Right ventricle myocardium inferior (tissue), 1 donor: ENCODE data around the gene PLVAP. TPM values are rescaled to one million over a fixed set of nuclear protein-coding genes. Genes with fewer than 3 reads are reported as not detected.

Experiments used
- ATAC-seq: fragments of 200-7000 bp; cut with Tn5 transposase; one replicate; pipeline ENCODE4 v1.9.1; 2020; ENCODE audit warnings: mild to moderate bottlenecking, moderate library complexity
- DNase-seq: peaks from one replicate; pipeline ENCODE4 v3.0.0; 2021; ENCODE audit errors: missing footprints
- intact Hi-C: fragments of 100-400 bp; cut with DNase I; formaldehyde crosslinking; loops from one replicate; pipeline ENCODE4 v1.11.0; 2022
- total RNA-seq: library from RNA; stranded (reverse); fragmentation: NEBNext Ultra II Directional; extraction: Animal tissue kit (Norgen Biotek cat#: 25700); gene quantifications from one replicate; pipeline ENCODE4 v1.2.1, GENCODE V29; 2021
- donor health status: DM: no; HTN: yes; CAD: no; lungs with severe emphysema.

PLVAP gene
- total RNA-seq, 1 donor from 2014 or later: 29.0 TPM

DNA sequence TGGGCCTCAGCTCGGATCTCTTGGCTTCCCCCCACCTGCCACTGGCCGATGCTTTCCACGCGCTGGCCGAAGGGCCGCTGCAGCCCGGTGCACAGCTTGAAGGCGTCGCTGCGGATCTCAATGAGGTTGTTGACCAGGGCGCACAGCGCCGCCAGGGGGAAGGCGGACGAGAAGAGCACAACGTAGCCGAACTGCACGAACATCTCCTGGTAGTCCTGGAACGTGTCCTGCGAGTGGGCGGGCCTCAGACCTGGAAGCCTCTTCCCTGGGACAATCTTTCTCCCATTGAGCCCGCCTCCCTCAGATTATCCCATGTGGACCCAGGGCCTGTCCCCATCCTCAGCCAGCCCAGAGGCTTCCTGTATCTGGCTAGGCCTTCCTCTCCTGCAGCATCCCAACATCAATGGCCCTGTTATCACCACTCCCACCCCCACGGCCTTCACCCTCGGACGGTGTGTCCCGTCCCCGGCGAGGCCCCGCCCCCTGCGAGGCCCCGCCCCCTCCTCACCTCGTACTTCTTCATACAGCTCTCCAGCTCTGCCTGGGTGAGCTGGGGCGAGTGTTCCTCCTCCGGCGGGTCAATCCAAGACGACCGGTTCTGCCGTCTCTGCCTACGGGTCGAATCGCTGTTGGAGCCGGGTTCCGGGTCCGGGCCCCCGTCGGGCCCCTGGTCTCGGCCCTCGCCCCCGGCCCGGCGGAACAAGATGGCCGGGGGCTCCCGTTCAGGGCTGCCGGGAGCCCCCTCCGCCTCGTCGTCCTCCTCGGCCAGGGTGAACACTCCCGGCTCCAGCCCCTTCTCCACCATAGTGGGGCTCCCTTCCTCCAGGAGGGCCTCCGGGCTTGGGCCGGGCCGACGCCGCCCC lies 49.3 kb downstream of the PLVAP start:
- intact Hi-C loops: no loop called here
- DNase-seq (no peak), ATAC-seq (peak; percentile 21)

DNA sequence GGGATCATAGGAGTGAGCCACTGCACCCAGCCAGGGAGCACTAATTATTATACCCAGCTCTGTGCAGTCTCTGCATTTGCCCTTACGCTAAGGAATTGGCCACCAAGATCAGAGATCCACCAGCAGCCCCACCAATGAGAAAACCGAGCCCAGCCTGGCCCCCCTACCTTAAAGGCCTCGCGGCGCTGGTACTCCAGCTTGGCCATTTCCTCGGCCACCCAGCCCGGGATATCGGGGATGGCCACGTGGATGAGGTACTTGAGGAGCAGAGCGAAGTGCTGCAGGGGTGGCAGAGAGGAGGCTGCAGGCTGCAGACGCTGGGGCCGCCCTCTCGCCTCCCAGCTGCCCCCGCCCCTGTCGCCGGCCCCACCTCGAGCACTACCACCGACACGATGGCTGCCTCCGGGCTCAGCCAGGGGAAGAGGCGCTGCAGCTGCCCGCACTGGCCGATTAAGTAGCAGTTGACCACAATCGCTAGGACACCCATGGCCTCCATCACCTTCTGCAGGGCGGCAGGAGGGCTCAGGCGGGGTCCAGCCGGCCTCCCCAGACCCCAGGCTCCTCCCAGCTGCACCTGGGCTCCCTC lies 50.0 kb downstream of the PLVAP start:
- ATAC-seq (no peak), DNase-seq (peak; percentile 37)
- intact Hi-C loops: no loop called here

DNA sequence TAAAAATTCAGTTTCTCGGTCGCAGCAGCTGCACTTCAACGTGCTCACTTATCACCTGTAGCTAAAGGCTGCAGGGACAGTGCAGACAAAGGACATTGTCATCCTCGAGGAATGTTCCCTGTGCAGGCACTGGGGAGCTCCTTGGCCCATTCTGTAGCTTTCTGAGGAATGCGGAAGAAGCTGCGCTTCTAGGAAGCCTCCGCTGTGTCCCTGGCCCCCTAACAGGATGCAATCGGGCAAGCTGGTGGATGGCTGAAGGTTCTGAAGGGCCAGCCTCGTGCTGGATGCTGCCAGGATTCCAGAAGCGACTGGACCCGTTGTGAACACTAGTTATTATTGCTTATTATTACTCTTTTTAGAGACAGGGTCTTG lies 50.6 kb downstream of the PLVAP start:
- DNase-seq: no peak
- ATAC-seq: no peak
- intact Hi-C loops: no loop called here

GRCh38 chr19:17325881-17326594 lies 51.1 kb downstream of the PLVAP start:
- DNase-seq: peak; percentile 67
- peak; percentile 11 for ATAC-seq

GRCh38 chr19:17325133-17325532 lies 52.0 kb downstream of the PLVAP start:
- ATAC-seq: no peak
- no peak for DNase-seq
- intact Hi-C loops: no loop called here

More at GRCh38 chr19:17325881-17326594, 51.1 kb downstream of the PLVAP start:
- intact Hi-C loops: no loop called here

DNA sequence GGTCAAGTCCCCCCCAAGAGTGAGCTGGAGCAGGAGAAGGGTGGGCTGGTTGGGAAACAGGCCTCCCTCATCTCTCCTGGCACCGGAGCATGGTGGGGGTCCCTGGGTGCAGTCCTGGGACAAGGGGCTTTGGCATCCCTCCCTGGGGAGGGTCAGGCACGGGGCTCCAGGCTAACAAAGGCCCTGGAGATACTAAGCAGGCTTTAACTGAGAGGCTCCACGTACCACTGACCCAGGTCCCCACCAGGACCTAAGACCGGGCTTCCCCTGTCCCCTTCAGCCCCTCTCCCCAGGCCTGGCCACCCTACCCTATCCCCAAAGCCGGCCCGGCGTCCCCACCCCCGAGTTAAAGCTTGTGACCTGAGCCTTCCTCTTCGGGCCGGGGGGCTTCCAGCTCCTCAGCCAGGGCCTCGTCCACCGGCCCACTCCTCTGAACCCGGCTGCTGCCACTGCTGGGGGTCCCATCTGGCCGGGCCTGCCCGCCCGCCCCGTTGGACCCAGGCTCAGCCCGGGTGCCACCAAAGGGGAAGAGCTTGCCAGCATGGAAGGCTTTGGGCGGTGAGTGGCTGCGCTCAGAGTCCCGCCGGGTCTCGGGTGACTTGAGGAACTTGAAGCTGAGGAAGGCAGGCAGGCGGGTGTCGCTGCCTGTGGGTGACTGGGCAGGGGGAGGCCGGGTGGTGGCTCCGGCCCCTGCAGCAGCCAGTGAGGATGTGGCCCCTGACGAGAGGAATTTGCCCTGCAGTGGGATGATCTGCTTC lies 52.6 kb downstream of the PLVAP start:
- intact Hi-C loops: no loop called here
- DNase-seq (no peak), ATAC-seq (no peak)

- intact Hi-C loops: no loop called here
- DNase-seq: no peak
These were observed 53.2 kb downstream of the PLVAP start for GRCh38 chr19:17323964-17324332.

DNA sequence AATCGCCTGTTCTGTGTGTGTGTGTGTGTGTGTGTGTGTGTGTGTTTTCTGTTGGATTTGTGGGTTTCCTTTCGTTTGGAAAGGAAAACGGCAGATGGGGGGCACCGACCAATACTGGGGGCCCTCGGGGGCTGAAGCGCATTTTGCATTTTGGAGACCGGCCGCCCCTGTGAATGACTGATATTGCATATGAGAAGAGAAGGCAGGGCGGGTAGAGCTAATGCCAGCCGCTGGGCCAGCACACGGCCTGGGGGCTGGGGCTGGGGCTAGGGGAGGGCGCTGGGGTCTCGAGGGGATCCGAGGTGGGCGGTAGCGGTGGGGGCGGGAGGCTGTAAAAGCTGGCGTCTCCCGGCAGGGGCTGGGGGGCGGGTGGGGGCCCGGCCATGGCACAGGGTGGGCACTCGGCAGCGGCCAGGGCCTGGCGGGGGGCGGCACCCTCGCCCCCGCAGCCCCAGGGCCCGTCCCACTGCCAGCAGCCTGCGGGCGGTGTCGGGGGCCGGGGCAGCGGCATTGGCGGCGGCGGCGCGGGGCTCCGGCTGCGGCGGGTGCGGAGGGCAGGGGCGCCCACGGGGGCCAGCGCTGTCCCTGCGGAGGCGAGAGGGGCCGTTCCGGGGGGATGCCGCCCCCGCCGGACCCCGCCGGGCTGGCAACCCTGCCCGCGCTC lies 53.7 kb downstream of the PLVAP start:
- DNase-seq: no peak
- ATAC-seq: no peak
- intact Hi-C loops: no loop called here

More at GRCh38 chr19:17323964-17324332, 53.2 kb downstream of the PLVAP start:
- no peak for ATAC-seq

- intact Hi-C loops: no loop called here
- ATAC-seq: no peak
These were observed 54.3 kb downstream of the PLVAP start for GRCh38 chr19:17322854-17323253.

GRCh38 chr19:17321655-17322489 lies 55.3 kb downstream of the PLVAP start:
- ATAC-seq: no peak
- intact Hi-C loops: no loop called here

More at GRCh38 chr19:17322854-17323253, 54.3 kb downstream of the PLVAP start:
- DNase-seq: no peak

GRCh38 chr19:17320435-17320834 lies 56.7 kb downstream of the PLVAP start:
- intact Hi-C loops: no loop called here
- DNase-seq (no peak), ATAC-seq (no peak)

More at GRCh38 chr19:17321655-17322489, 55.3 kb downstream of the PLVAP start:
- no peak for DNase-seq

GRCh38 chr19:17319473-17320238 lies 57.5 kb downstream of the PLVAP start:
- ATAC-seq: no peak
- DNase-seq: no peak
- intact Hi-C loops: no loop called here

GRCh38 chr19:17318966-17319365 lies 58.2 kb downstream of the PLVAP start:
- no peak for DNase-seq
- no peak for ATAC-seq
- intact Hi-C loops: no loop called here

DNA sequence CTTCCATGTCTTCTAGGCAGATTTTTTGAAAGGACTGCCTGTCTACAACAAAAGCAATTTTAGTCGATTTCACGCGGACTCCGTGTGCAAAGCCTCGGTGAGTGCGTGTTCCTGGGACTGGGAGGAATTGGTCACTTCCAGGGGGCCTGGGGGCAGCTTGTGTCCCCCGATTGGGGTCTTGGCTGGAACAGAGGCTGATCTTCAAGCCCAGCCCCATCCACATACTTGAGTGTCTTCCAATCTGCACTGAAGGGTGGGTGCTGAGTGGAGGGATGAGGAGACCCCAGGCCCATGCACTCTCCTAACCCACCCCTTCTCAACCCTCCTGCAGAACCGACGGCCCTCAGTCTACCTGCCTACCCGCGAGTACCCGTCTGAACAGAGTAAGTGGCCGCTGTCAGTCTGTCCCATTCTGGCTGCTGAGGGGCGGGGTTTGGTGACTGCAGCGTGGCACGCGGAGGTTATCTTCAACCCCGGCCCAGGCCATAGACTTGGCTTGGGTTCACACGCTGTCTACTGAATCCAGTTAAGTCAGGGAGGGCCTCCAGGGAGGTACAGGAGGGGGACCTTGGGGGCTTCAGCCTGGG lies 63.0 kb downstream of the PLVAP start:
- no peak for ATAC-seq
- DNase-seq: no peak
- intact Hi-C loops: no loop called here

DNA sequence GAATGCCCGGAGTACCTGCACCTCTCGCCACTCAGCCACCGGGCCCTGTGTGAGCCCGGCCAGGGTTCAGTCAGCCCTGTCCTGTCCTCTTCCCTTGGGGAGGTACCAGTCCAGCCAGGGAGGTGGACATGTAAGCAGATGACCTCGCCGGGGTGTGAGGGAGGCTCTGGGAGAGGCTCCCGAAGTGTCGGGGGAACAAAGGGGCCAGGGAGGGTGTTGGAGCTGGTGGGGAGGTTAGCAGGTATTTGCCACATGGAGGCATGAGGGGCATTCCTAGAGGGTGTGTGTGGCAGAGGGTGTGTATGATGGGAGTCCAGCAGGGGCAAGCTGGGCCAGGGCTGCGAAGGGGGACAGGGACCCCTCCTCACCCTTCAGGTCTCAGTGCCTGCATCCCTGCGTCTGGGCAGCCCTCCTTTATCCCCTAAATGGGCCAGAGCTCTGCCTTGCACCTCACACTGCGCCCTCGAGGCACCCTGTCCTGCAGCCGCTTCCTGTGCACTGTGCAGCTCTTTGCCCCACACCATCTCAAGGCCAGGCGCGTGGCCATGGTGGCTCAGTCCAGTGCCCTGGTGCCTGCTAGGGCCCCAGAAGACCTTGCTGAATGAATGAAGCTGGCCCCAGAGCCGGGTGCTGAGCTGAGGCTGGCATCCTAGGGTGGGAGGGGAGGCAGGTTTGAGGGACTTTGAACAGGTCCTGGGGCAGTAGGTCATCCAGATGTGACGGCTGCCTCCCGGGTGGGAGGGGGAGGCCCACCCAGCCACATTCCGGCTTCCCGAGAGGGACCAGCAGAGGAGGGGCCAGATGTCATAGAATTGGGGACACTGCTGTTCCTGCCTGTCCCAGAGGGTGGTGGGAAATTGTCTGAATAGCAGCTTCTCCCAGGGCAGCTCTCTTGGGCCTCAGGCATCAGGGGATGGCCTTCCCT lies 64.7 kb downstream of the PLVAP start:
- ATAC-seq (no peak), DNase-seq (peak; percentile 37)
- intact Hi-C loops: no loop called here
